Measurements from ENCODE around the gene ELFN2. TPM values are rescaled to one million over a fixed set of nuclear protein-coding genes. Genes with fewer than 3 reads are reported as not detected.

ELFN2 gene
- total RNA-seq, 1 donor from 2014 or later, result 0.53 TPM

DNA sequence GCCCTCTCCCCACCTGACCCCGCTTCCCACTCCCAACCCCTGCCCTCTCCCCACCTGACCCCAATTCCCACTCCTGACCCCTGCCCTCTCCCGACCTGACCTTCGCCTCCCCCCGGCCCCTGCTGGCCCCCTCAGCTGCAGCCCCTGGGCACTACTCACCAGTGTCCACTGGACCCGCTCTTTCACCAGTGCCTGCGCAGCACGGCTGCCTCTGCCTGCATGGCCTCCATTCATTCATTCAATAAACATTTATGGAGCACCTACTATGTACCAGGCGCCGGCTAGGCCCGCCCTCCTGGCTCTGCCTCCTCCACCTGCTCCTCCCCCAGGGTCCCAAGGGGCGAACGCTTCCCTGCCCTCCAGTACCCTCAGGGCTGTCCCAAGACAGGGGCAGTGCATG lies 42.6 kb downstream of the ELFN2 start:
- no peak for DNase-seq (ENCODE audit: extremely low spot score, unreplicated experiment)
- peaks cover 11% of the 10 kb centered on the region for H3K4me1 Mint-ChIP-seq (ENCODE audit: unreplicated experiment)
- peaks cover 27% of the 10 kb centered on the region for H3K27me3 Mint-ChIP-seq
- no peaks in the 10 kb centered on the region for H3K9me3 Mint-ChIP-seq
- H3K27ac Mint-ChIP-seq, result no peak overlapping the region
- no peak overlapping the region for H3K4me3 Mint-ChIP-seq
- no peaks in the 10 kb centered on the region for H3K36me3 Mint-ChIP-seq
- TF ChIP-seq, protein P1, sequence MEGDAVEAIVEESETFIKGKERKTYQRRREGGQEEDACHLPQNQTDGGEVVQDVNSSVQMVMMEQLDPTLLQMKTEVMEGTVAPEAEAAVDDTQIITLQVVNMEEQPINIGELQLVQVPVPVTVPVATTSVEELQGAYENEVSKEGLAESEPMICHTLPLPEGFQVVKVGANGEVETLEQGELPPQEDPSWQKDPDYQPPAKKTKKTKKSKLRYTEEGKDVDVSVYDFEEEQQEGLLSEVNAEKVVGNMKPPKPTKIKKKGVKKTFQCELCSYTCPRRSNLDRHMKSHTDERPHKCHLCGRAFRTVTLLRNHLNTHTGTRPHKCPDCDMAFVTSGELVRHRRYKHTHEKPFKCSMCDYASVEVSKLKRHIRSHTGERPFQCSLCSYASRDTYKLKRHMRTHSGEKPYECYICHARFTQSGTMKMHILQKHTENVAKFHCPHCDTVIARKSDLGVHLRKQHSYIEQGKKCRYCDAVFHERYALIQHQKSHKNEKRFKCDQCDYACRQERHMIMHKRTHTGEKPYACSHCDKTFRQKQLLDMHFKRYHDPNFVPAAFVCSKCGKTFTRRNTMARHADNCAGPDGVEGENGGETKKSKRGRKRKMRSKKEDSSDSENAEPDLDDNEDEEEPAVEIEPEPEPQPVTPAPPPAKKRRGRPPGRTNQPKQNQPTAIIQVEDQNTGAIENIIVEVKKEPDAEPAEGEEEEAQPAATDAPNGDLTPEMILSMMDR (conservative IDR thresholded peaks at IDR 0.05), result no peak

DNA sequence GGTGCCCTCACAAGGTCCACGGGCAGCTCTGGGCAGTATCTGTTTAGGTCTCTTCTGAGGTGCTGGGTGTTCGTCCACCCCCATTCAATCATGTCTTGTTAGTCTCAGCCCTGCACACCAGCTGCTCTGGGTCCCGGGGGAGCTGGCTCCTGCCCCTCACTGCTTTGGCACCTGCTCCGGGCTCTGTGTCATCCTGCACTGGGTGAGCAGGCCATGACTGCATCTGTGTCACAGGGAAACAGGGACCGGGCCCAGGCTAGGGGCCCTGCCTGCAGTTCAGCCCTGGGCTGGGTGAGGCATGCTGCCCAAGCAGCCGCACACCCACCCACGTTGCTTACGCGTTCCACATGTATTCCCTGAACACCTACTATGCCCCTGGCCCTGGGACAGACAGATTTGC lies 43.9 kb downstream of the ELFN2 start:
- Mint-ChIP-seq H3K9me3 (no peaks in the 10 kb centered on the region), H3K27me3 (peaks cover 37% of the 10 kb centered on the region), H3K27ac (no peak overlapping the region), H3K4me3 (no peak overlapping the region), H3K36me3 (no peaks in the 10 kb centered on the region), H3K4me1 (ENCODE audit: unreplicated experiment) (peaks cover 14% of the 10 kb centered on the region)
- no peak for DNase-seq (ENCODE audit: extremely low spot score, unreplicated experiment)
- TF ChIP-seq, protein P1 (conservative IDR thresholded peaks at IDR 0.05), result no peak

DNA sequence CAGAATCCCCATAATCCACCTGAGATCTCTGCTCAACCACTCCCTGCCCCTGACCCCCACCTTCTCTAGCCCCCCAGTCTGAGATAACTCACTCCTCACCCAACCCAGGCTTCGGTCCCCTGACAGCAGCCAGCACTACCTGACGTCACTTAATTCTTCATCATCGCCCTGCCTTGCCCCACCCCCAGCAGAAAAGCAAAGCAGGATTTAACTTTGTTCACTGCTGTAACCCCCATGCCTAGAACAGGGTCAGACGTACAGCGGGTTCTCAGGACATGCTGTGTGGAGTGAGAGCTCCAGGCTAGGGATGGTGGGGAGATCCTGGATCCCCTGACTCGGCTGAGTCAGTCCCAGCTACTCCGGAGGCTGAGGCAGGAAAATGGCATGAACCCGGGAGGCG lies 45.8 kb downstream of the ELFN2 start:
- TF ChIP-seq, protein P1 (conservative IDR thresholded peaks at IDR 0.05), result no peak
- H3K4me1 Mint-ChIP-seq (ENCODE audit: unreplicated experiment), result peaks cover 5% of the 10 kb centered on the region
- H3K27me3 Mint-ChIP-seq, result peaks cover 43% of the 10 kb centered on the region
- H3K36me3 Mint-ChIP-seq, result no peaks in the 10 kb centered on the region
- H3K4me3 Mint-ChIP-seq, result no peak overlapping the region
- no peak overlapping the region for H3K27ac Mint-ChIP-seq
- no peaks in the 10 kb centered on the region for H3K9me3 Mint-ChIP-seq
- DNase-seq (ENCODE audit: extremely low spot score, unreplicated experiment), result no peak

DNA sequence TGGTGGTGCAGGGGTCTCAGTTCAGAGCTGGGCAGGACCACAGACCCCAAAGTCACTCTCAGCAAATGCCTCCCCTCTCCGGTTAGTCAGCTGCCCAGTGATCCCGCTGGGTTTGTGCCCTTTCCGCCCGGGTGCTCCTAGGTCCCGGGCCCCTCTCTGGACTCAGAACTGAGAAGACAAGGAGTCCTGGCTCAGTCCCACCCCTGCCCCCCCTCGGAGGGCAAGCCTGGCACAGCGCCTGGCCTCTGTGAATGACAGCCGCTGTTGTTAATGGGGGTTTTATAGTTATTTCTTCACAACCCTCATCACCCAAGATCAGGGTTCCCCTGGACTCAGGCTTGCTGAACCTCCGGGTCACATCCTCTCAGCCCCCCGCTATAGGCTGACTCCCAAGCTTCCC lies 47.6 kb downstream of the ELFN2 start:
- Mint-ChIP-seq H3K4me1 (ENCODE audit: unreplicated experiment) (peaks cover 8% of the 10 kb centered on the region), H3K36me3 (no peaks in the 10 kb centered on the region), H3K9me3 (no peaks in the 10 kb centered on the region), H3K27ac (no peak overlapping the region), H3K4me3 (no peak overlapping the region), H3K27me3 (peaks cover 46% of the 10 kb centered on the region)
- TF ChIP-seq, protein P1 (conservative IDR thresholded peaks at IDR 0.05), result no peak
- DNase-seq (ENCODE audit: extremely low spot score, unreplicated experiment), result no peak

DNA sequence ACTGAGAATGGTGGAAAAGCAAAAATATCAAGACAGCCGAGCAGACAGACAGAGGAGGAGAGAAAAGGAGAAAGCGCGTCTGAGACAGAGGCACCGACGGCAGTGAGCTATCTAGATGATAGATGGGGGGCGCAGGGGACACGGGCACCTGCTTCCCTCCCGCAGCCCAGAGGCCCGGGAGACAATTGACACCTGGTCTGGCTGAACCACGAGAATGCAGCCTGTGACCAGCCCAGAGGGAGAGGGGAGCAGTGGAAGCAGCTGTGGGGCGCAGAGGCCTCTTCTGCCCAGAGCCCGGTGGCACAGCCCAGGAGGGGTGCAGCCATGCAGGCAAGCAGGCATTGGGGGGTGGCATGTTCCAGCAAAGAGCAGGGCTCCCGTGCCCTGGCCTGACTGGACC lies 48.2 kb downstream of the ELFN2 start:
- Mint-ChIP-seq H3K36me3 (no peaks in the 10 kb centered on the region), H3K27me3 (peaks cover 49% of the 10 kb centered on the region), H3K4me3 (no peak overlapping the region), H3K4me1 (ENCODE audit: unreplicated experiment) (peaks cover 8% of the 10 kb centered on the region), H3K27ac (no peak overlapping the region), H3K9me3 (no peaks in the 10 kb centered on the region)
- DNase-seq (ENCODE audit: extremely low spot score, unreplicated experiment), result no peak
- TF ChIP-seq, protein P1 (conservative IDR thresholded peaks at IDR 0.05), result no peak

DNA sequence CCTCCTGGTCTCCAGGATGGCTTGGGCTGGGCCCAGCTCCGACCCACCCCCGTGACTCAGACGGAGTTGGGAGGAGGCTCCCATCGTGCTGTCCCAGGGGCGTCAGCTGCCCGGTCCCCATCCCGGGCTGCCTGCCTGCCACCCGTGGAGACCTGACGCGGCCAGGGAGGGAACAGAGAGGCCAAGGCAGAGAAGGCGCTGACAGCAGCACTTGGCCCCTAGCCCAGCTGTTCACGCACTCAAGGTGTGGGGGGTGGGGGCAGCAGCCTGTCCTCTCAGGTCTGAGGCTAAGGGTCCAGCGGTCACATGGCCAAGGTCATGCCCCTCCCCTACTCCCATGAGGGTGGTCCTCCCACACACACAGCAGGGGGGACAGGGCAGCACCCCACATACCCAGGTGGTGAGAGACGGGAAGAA lies 48.6 kb downstream of the ELFN2 start:
- Mint-ChIP-seq H3K27me3 (peaks cover 49% of the 10 kb centered on the region), H3K36me3 (no peaks in the 10 kb centered on the region), H3K4me3 (no peak overlapping the region), H3K4me1 (ENCODE audit: unreplicated experiment) (peaks cover 8% of the 10 kb centered on the region), H3K27ac (no peak overlapping the region), H3K9me3 (no peaks in the 10 kb centered on the region)
- no peak for DNase-seq (ENCODE audit: extremely low spot score, unreplicated experiment)
- TF ChIP-seq, protein P1 (conservative IDR thresholded peaks at IDR 0.05), result no peak

Measured in type B pancreatic cell (in vitro differentiated cells).